B cell (primary cell): ENCODE measurements around the gene CELA1. TPM values are rescaled to one million over a fixed set of nuclear protein-coding genes. Genes with fewer than 3 reads are reported as not detected.

ENCODE experiments used
- ATAC-seq: fragments of 200-7000 bp; cut with Tn5 transposase; one replicate; pipeline ENCODE4 v1.10.0; 2021; ENCODE audit warnings: low read depth, mild to moderate bottlenecking, moderate number of reproducible peaks, moderate library complexity
- CTCF ChIA-PET: fragments of 350-600 bp; sonication (Branson Sonifier 250); formaldehyde crosslinking; loops from one replicate; lab custom pipeline; 2021; ENCODE audit warnings: antibody characterized with exemption, inconsistent platforms; lab: Charles Lee
- POLR2A ChIA-PET: fragments of 350-600 bp; sonication (Branson Sonifier 250); formaldehyde crosslinking; loops from one replicate; lab custom pipeline; 2021; ENCODE audit warnings: antibody characterized with exemption; lab: Charles Lee
- DNase-seq: peaks from one replicate; pipeline ENCODE4 v3.0.0; 2013
- H2AFZ ChIP-seq: 2 replicates; pipeline ENCODE4 v1.6.1; 2012; ENCODE audit warnings: mild to moderate bottlenecking, low read depth, low read length; ENCODE audit not compliant: insufficient read depth, poor library complexity, severe bottlenecking
- H3K27ac ChIP-seq, 2 donors: 1 replicate in 1 of 2; 2 replicates in 1 of 2; pipeline ENCODE4 v1.5.1; 2012 to 2013; ENCODE audit warnings: low read length in 2 of 2, mild to moderate bottlenecking in 2 of 2, moderate library complexity in 1 of 2
- H3K27me3 ChIP-seq, 4 experiments: fragments of 200-600 bp in 1 of 4; sonication (generic) in 1 of 4; replicated peaks in 1 of 4; 1 replicate in 2 of 4; 2 replicates in 2 of 4; pipeline versions ENCODE4 v1.6.1 to v1.7.0; 2013 to 2016; ENCODE audit warnings: low read length in 3 of 4, mild to moderate bottlenecking in 2 of 4, mixed read lengths in 1 of 4, moderate library complexity in 1 of 4; ENCODE audit not compliant: insufficient read depth in 4 of 4, control insufficient read depth in 3 of 4; ENCODE audit errors: control extremely low read depth in 1 of 4
- H3K36me3 ChIP-seq, 2 experiments: replicated peaks in 1 of 2; 1 replicate in 1 of 2; 2 replicates in 1 of 2; pipeline versions ENCODE4 v1.6.1 to v1.7.1; 2013; ENCODE audit warnings: low read length in 1 of 2; ENCODE audit not compliant: insufficient read depth in 2 of 2, control insufficient read depth in 1 of 2; ENCODE audit errors: control extremely low read depth in 1 of 2, extremely low read depth in 1 of 2
- H3K4me1 ChIP-seq, 2 donors: fragments of 200-600 bp in 1 of 2; sonication (generic) in 1 of 2; 1 replicate in 1 of 2; 2 replicates in 1 of 2; pipeline versions ENCODE4 v1.5.1 to v1.6.1; 2013 to 2017; ENCODE audit warnings: low read length in 2 of 2; ENCODE audit not compliant: control insufficient read depth in 2 of 2, insufficient read depth in 2 of 2
- H3K4me2 ChIP-seq: replicated peaks from 2 replicates; pipeline ENCODE3; 2012; ENCODE audit warnings: mild to moderate bottlenecking, low read depth, low read length; ENCODE audit not compliant: poor library complexity, severe bottlenecking
- H3K4me3 ChIP-seq, 5 experiments: fragments of 200-600 bp in 1 of 5; sonication (generic) in 1 of 5; 1 replicate in 3 of 5; 2 replicates in 2 of 5; pipeline versions ENCODE4 v1.5.1 to v1.7.0; 2011 to 2016; ENCODE audit warnings: low read length in 4 of 5, mild to moderate bottlenecking in 4 of 5, low read depth in 2 of 5, control low read depth in 1 of 5, moderate library complexity in 1 of 5; ENCODE audit not compliant: insufficient read depth in 1 of 5; ENCODE audit errors: control extremely low read depth in 1 of 5, extremely low read depth in 1 of 5
- H3K79me2 ChIP-seq: fragments of 200-600 bp; sonication (generic); one replicate; pipeline ENCODE4 v1.6.0; 2016; ENCODE audit warnings: low read length; ENCODE audit not compliant: control insufficient read depth, insufficient read depth
- H3K9ac ChIP-seq: fragments of 200-600 bp; sonication (generic); 2 replicates; pipeline ENCODE4 v1.6.1; 2017; ENCODE audit warnings: mild to moderate bottlenecking, low read length, moderate library complexity
- H3K9me3 ChIP-seq, 3 donors: one replicate each; pipeline versions ENCODE4 v1.6.1 to v1.7.1; 2013; ENCODE audit warnings: low read length in 2 of 3; ENCODE audit not compliant: control insufficient read depth in 2 of 3, insufficient read depth in 1 of 3; ENCODE audit errors: control extremely low read depth in 1 of 3
- H4K20me1 ChIP-seq: 2 replicates; pipeline ENCODE4 v1.6.0; 2012; ENCODE audit warnings: mild to moderate bottlenecking, low read length; ENCODE audit not compliant: insufficient read depth, control insufficient read depth, poor library complexity, severe bottlenecking
- H3K27ac Mint-ChIP-seq: one replicate; pipeline ENCODE4 v1.8.0; 2021; ENCODE audit warnings: mixed read lengths
- H3K27me3 Mint-ChIP-seq: one replicate; pipeline ENCODE4 v1.8.0; 2021; ENCODE audit warnings: mixed read lengths
- H3K4me1 Mint-ChIP-seq: one replicate; pipeline ENCODE4 v1.8.0; 2021; ENCODE audit warnings: mixed read lengths
- H3K4me3 Mint-ChIP-seq: one replicate; pipeline ENCODE4 v1.8.0; 2021; ENCODE audit warnings: mixed read lengths
- H3K9me3 Mint-ChIP-seq: one replicate; pipeline ENCODE4 v1.8.0; 2022; ENCODE audit warnings: mixed read lengths; ENCODE audit not compliant: insufficient read depth
- CTCF ChIP-seq: fragments of 200-600 bp; IDR thresholded peaks from one replicate; pipeline ENCODE4 v1.8.0; 2022; ENCODE audit warnings: antibody characterized with exemption, mild to moderate bottlenecking
- EZH2 ChIP-seq: IDR thresholded peaks from 2 replicates; pipeline ENCODE4 v1.6.1; 2012; ENCODE audit warnings: borderline replicate concordance, low read depth, mild to moderate bottlenecking, moderate library complexity, low read length; ENCODE audit not compliant: insufficient read depth, poor library complexity, severe bottlenecking
- WGBS: methylation state at CpG from one replicate; pipeline ENCODE4 v1.1.5; 2013; ENCODE audit warnings: missing lambda C conversion rate; ENCODE audit not compliant: insufficient coverage; 5-methylcytosine and 5-hydroxymethylcytosine counted together
- intact Hi-C: fragments of 100-400 bp; cut with micrococcal nuclease; formaldehyde crosslinking; loops from one replicate; pipeline ENCODE4 v1.10.0; 2022
- polyA plus RNA-seq: library from polyadenylated mRNA; depleted of rRNA; stranded (reverse); fragments of >200 nt; gene quantifications from 2 replicates; pipeline ENCODE4 v1.2.3, GENCODE V29; 2012
- total RNA-seq, 2 donors: library from RNA; stranded (reverse); fragments of 120-200 nt in 1 of 2; gene quantifications; 1 replicate in 1 of 2; 2 replicates in 1 of 2; pipeline versions ENCODE4 v1.2.3 to v1.2.4, GENCODE V29; 2013 to 2022

The CELA1 gene
- total and polyA plus RNA-seq, 2 donors (not counting 1 experiment from before 2014, with no cell fraction given), result not detected

GRCh38 chr12:51348116-51348515, 1.6 kb upstream of the CELA1 start:
- H4K20me1 ChIP-seq, result no peaks in the 10 kb centered on the region
- no peak overlapping the region for H3K27ac Mint-ChIP-seq
- intact Hi-C loops, result no loop called here
- no peaks in the 10 kb centered on the region for H3K9me3 Mint-ChIP-seq
- H3K9me3 ChIP-seq, result no peaks in the 10 kb centered on the region
- H3K4me1 Mint-ChIP-seq, result peaks cover 25% of the 10 kb centered on the region
- no peaks in the 10 kb centered on the region for H3K27me3 ChIP-seq
- 85% methylated on average over 3 of the region's 4 CpGs for WGBS
- H3K27ac ChIP-seq, result no peak overlapping the region
- H3K79me2 ChIP-seq, result no peaks in the 10 kb centered on the region
- no peak overlapping the region for H3K4me2 ChIP-seq
- TF ChIP-seq EZH2, result no peak
- no peak for TF ChIP-seq CTCF
- peaks cover 21 to 22% of the 10 kb centered on the region in 2 donors for H3K4me1 ChIP-seq
- H3K27me3 Mint-ChIP-seq, result no peaks in the 10 kb centered on the region
- ATAC-seq (no peak), DNase-seq (no peak)
- H3K36me3 ChIP-seq, result no peaks in the 10 kb centered on the region
- H2AFZ ChIP-seq, result no peak overlapping the region
- H3K4me3 ChIP-seq, result no peak overlapping the region
- CTCF ChIA-PET, result interaction anchor here (1.1 kb wide), 1 partner anchor 77 kb away, joined by 5 read pairs; the partner anchor contains the start of gene SMAGP
- H3K4me3 Mint-ChIP-seq, result no peak overlapping the region
- H3K9ac ChIP-seq, result no peak overlapping the region
- POLR2A ChIA-PET, result no interaction called here

- Histone ChIP-seq H4K20me1 (no peaks in the 10 kb centered on the region), H3K9me3 (no peaks in the 10 kb centered on the region), H3K4me3 (no peak overlapping the region), H3K9ac (no peak overlapping the region), H3K36me3 (no peaks in the 10 kb centered on the region), H3K4me2 (no peak overlapping the region), H2AFZ (no peak overlapping the region), H3K27me3 (no peaks in the 10 kb centered on the region), H3K4me1 (peaks cover 42 to 45% of the 10 kb centered on the region in 2 donors), H3K27ac (no peak overlapping the region), H3K79me2 (peaks cover 4% of the 10 kb centered on the region)
- ChIA-PET POLR2A (interaction anchor here (0.7 kb wide), 1 partner anchor 23 kb away, joined by 5 read pairs; no protein-coding TSS in a partner anchor), CTCF (interaction anchor here (0.6 to 0.7 kb wide), 2 partner anchors 362 to 1613 kb away, joined by 3 read pairs; no protein-coding TSS in a partner anchor)
- no peak overlapping the region for H3K4me3 Mint-ChIP-seq
- TF ChIP-seq CTCF, result no peak
- TF ChIP-seq EZH2, result no peak
- intact Hi-C loops, result no loop called here
- WGBS, result 41% methylated on average over 6 of the region's 7 CpGs
- peaks cover 43% of the 10 kb centered on the region for H3K4me1 Mint-ChIP-seq
- no peaks in the 10 kb centered on the region for H3K9me3 Mint-ChIP-seq
- DNase-seq, result no peak
- no peaks in the 10 kb centered on the region for H3K27me3 Mint-ChIP-seq
- ATAC-seq, result no peak
- H3K27ac Mint-ChIP-seq, result no peak overlapping the region
These were observed 798 bp downstream of the CELA1 start for GRCh38 chr12:51345681-51346080.
